ENCODE data around the gene CYFIP1. TPM values are rescaled to one million over a fixed set of nuclear protein-coding genes. Genes with fewer than 3 reads are reported as not detected.

Gene CYFIP1
- total RNA-seq, 4 donors from 2014 or later = 88.0 to 92.5 (median 90.1) TPM

DNA sequence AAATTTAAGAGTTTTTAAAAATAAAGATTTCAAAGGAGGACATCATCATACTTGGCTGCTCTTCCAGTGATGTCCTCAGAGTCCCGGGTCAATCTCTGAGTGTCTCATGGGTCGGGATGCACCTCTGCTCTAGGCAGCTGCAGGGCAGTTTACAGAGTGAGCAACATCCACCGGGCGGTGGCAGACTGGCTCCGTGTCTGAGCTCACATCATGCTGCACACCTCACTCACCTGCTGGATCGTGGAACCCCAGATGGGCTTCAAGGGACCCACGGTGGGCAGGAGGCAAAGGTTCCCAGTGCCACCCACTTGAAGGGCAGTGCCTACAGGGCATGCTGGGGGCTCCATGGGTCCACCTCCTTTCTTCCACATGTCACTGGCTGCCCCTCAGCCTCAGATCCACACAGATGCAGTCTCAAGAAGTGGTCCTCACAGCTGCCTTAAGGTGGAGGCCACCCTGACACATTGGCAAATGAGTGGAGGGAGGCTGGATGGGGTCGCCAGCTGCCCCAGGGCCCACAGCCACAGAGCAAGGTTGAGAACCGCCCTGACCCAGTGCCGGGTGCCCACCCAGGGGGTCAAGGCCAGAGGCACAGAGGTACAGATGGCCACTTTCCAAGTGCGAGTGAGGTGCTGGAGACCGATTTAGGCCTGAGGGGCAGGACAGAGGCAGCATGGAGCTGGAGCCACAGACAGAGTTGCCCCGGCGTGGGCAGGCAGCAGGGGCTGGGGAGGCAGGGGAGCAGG, 25.2 kb downstream of the CYFIP1 start:
- TF ChIP-seq, protein P1, sequence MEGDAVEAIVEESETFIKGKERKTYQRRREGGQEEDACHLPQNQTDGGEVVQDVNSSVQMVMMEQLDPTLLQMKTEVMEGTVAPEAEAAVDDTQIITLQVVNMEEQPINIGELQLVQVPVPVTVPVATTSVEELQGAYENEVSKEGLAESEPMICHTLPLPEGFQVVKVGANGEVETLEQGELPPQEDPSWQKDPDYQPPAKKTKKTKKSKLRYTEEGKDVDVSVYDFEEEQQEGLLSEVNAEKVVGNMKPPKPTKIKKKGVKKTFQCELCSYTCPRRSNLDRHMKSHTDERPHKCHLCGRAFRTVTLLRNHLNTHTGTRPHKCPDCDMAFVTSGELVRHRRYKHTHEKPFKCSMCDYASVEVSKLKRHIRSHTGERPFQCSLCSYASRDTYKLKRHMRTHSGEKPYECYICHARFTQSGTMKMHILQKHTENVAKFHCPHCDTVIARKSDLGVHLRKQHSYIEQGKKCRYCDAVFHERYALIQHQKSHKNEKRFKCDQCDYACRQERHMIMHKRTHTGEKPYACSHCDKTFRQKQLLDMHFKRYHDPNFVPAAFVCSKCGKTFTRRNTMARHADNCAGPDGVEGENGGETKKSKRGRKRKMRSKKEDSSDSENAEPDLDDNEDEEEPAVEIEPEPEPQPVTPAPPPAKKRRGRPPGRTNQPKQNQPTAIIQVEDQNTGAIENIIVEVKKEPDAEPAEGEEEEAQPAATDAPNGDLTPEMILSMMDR (IDR thresholded peaks at IDR 0.05) = no peak
- TF ChIP-seq POLR2A (IDR thresholded peaks at IDR 0.05) = no peak
- no peak for DNase-seq
- Histone ChIP-seq H3K4me1 (peaks cover 10 to 70% (median 43%) of the 10 kb centered on the region in 3 donors), H3K9me3 (no peaks in the 10 kb centered on the region), H3K27me3 (no peaks in the 10 kb centered on the region), H3K36me3 (no peaks in the 10 kb centered on the region), H3K27ac (no peak overlapping the region), H3K4me3 (no peak overlapping the region)
- 60 to 66% methylated on average over 7 to 13 of the region's 14 CpGs for WGBS, 2 donors
- intact Hi-C loops (cut with DNase I) = no loop called here

GRCh38 chr15:22954326-22954725, 25.8 kb downstream of the CYFIP1 start:
- no peak overlapping the region for H3K27ac ChIP-seq
- peaks cover 7 to 70% (median 47%) of the 10 kb centered on the region in 3 donors for H3K4me1 ChIP-seq
- intact Hi-C loops (cut with DNase I) = no loop called here
- H3K36me3 ChIP-seq = no peaks in the 10 kb centered on the region
- H3K27me3 ChIP-seq = no peaks in the 10 kb centered on the region
- H3K9me3 ChIP-seq = no peaks in the 10 kb centered on the region
- TF ChIP-seq, protein P1 (IDR thresholded peaks at IDR 0.05) = no peak
- TF ChIP-seq POLR2A (IDR thresholded peaks at IDR 0.05) = no peak
- WGBS, 2 donors = 88 to 92% methylated on average over 12 of the region's 12 CpGs
- H3K4me3 ChIP-seq = no peak overlapping the region
- DNase-seq = no peak

GRCh38 chr15:22952796-22953579, 27.2 kb downstream of the CYFIP1 start:
- Histone ChIP-seq H3K4me3 (no peak overlapping the region), H3K27ac (peak overlapping the region in 1 of 4 donors; percentile 33), H3K9me3 (no peaks in the 10 kb centered on the region), H3K27me3 (no peaks in the 10 kb centered on the region), H3K4me1 (peaks cover 10 to 83% (median 57%) of the 10 kb centered on the region in 3 donors), H3K36me3 (no peaks in the 10 kb centered on the region)
- no peak for TF ChIP-seq POLR2A (IDR thresholded peaks at IDR 0.05)
- 48 to 49% methylated on average over 18 to 21 of the region's 21 CpGs for WGBS, 2 donors
- intact Hi-C loops (cut with DNase I) = no loop called here
- no peak for DNase-seq

- TF ChIP-seq, protein P1 (IDR thresholded peaks at IDR 0.05) = no peak
- TF ChIP-seq POLR2A (IDR thresholded peaks at IDR 0.05) = no peak
- Histone ChIP-seq H3K4me3 (no peak overlapping the region), H3K36me3 (peaks cover 0 to 9% (median 0%) of the 10 kb centered on the region in 3 donors), H3K27me3 (no peaks in the 10 kb centered on the region), H3K9me3 (no peaks in the 10 kb centered on the region), H3K4me1 (peaks cover 14 to 84% (median 59%) of the 10 kb centered on the region in 3 donors), H3K27ac (peak overlapping the region in 3 of 4 donors; percentile 26 to 41 (median 38))
- 77 to 78% methylated on average over 17 to 19 of the region's 39 CpGs for WGBS, 2 donors
- DNase-seq = no peak
- intact Hi-C loops (cut with DNase I) = no loop called here
Observed at GRCh38 chr15:22951381-22952280, 28.5 kb downstream of the CYFIP1 start.

- no peaks in the 10 kb centered on the region for H3K27me3 ChIP-seq
- peaks cover 0 to 15% (median 0%) of the 10 kb centered on the region in 3 donors for H3K36me3 ChIP-seq
- WGBS, 2 donors = 93% methylated on average over 10 to 13 of the region's 16 CpGs
- H3K27ac ChIP-seq = peak overlapping the region in 2 of 4 donors; percentile 26 to 41
- DNase-seq = no peak
- intact Hi-C loops (cut with DNase I) = no loop called here
- H3K4me1 ChIP-seq = peaks cover 14 to 77% (median 53%) of the 10 kb centered on the region in 3 donors
- H3K4me3 ChIP-seq = no peak overlapping the region
- no peaks in the 10 kb centered on the region for H3K9me3 ChIP-seq
- TF ChIP-seq, protein P1 (IDR thresholded peaks at IDR 0.05) = no peak
- no peak for TF ChIP-seq POLR2A (IDR thresholded peaks at IDR 0.05)
Observed at GRCh38 chr15:22951031-22951380, 29.2 kb downstream of the CYFIP1 start.
